ENCODE data around the gene HSD17B11.

GRCh38 chr4:87304745-87305432 lies 86.1 kb downstream of the HSD17B11 start:
- TF ChIP-seq CTCF (IDR thresholded peaks at IDR 0.05; ENCODE audit: low read length) (no peak), EZH2 (IDR thresholded peaks at IDR 0.05; ENCODE audit: borderline replicate concordance, low read length) (no peak)
